IMR-90 (cell line): ENCODE results near the gene SF3A1. TPM values are rescaled to one million over a fixed set of nuclear protein-coding genes. Genes with fewer than 3 reads are reported as not detected.

Experiments used
- ATAC-seq: fragments of 200-7000 bp; cut with Tn5 transposase; 2 replicates; pipeline ENCODE4 v1.9.1; 2020; ENCODE audit warnings: low read depth, mild to moderate bottlenecking, moderate library complexity
- BruUV-seq: library from RNA; stranded (reverse); fragments of 400-500 nt; replicated peaks from 2 replicates; lab custom pipeline; 2021; lab: Mats Ljungman, UMichigan
- CTCF ChIA-PET: fragments of 300-600 bp; formaldehyde crosslinking; extraction: SDS; loops from one replicate; lab custom pipeline; 2021; ENCODE audit warnings: antibody characterized with exemption; lab: Yijun Ruan, JAX
- POLR2A ChIA-PET: fragments of 300-600 bp; sonication (Branson Sonifier 250); formaldehyde crosslinking; loops from one replicate; lab custom pipeline; 2022; ENCODE audit warnings: antibody characterized with exemption; ENCODE audit not compliant: unreplicated experiment; lab: Charles Lee
- DNase-seq: peaks from one replicate; pipeline ENCODE4 v3.0.0; 2013
- H2AFZ ChIP-seq: replicated peaks from 2 replicates; pipeline ENCODE3; 2013; ENCODE audit warnings: low read length, mild to moderate bottlenecking; ENCODE audit not compliant: poor library complexity
- H2AK5ac ChIP-seq: 2 replicates; pipeline ENCODE4 v1.6.1; 2013; ENCODE audit warnings: low read depth, low read length, inconsistent platforms
- H2AK9ac ChIP-seq: replicated peaks from 2 replicates; pipeline ENCODE3; 2013; ENCODE audit warnings: mild to moderate bottlenecking, low read depth, low read length, moderate library complexity; ENCODE audit not compliant: poor library complexity
- H2BK120ac ChIP-seq: 2 replicates; pipeline ENCODE4 v1.6.1; 2013; ENCODE audit warnings: low read depth, low read length, inconsistent platforms
- H2BK15ac ChIP-seq: 3 replicates; pipeline ENCODE4 v1.6.1; 2013; ENCODE audit warnings: low read depth, low read length, inconsistent platforms
- H2BK20ac ChIP-seq: 2 replicates; pipeline ENCODE4 v1.6.1; 2013; ENCODE audit warnings: low read depth, mild to moderate bottlenecking, inconsistent platforms, low read length, moderate library complexity
- H2BK5ac ChIP-seq: 2 replicates; pipeline ENCODE4 v1.6.1; 2013; ENCODE audit warnings: mild to moderate bottlenecking, low read depth, low read length, inconsistent platforms; ENCODE audit not compliant: poor library complexity, severe bottlenecking
- H3K14ac ChIP-seq: replicated peaks from 2 replicates; pipeline ENCODE4 v1.6.1; 2013; ENCODE audit warnings: low read depth, low read length, inconsistent platforms
- H3K18ac ChIP-seq: 2 replicates; pipeline ENCODE4 v1.6.1; 2013; ENCODE audit warnings: low read depth, low read length, control low read depth
- H3K23ac ChIP-seq: 2 replicates; pipeline ENCODE4 v1.6.1; 2013; ENCODE audit warnings: low read depth, low read length, inconsistent platforms
- H3K27ac ChIP-seq: 2 replicates; pipeline ENCODE4 v1.5.1; 2013; ENCODE audit warnings: mild to moderate bottlenecking, control low read depth, low read length; ENCODE audit not compliant: insufficient read depth
- H3K27me3 ChIP-seq: 2 replicates; pipeline ENCODE4 v1.6.1; 2013; ENCODE audit warnings: low read length; ENCODE audit not compliant: control insufficient read depth, insufficient read depth
- H3K36me3 ChIP-seq: 2 replicates; pipeline ENCODE4 v1.6.1; 2013; ENCODE audit warnings: low read length, mixed read lengths; ENCODE audit not compliant: control insufficient read depth, insufficient read depth
- H3K4ac ChIP-seq: 2 replicates; pipeline ENCODE4 v1.6.1; 2013; ENCODE audit warnings: low read depth, low read length, inconsistent platforms
- H3K4me1 ChIP-seq: 2 replicates; pipeline ENCODE4 v1.6.1; 2013; ENCODE audit warnings: low read length, mixed read lengths; ENCODE audit not compliant: control insufficient read depth, insufficient read depth
- H3K4me2 ChIP-seq: 2 replicates; pipeline ENCODE4 v1.6.1; 2013; ENCODE audit warnings: low read depth, mild to moderate bottlenecking, control low read depth, low read length, moderate library complexity
- H3K4me3 ChIP-seq: 2 replicates; pipeline ENCODE4 v1.5.1; 2013; ENCODE audit warnings: low read depth, mild to moderate bottlenecking, control low read depth, low read length, moderate library complexity; ENCODE audit not compliant: insufficient read depth
- H3K56ac ChIP-seq: 2 replicates; pipeline ENCODE4 v1.6.1; 2013; ENCODE audit warnings: low read length, inconsistent platforms; ENCODE audit not compliant: insufficient read depth; ENCODE audit errors: extremely low read depth
- H3K79me1 ChIP-seq, 2 experiments: 2 replicates each; pipeline ENCODE4 v1.6.1; 2013; ENCODE audit warnings: low read length in 2 of 2, inconsistent platforms in 1 of 2, low read depth in 1 of 2
- H3K9ac ChIP-seq: 2 replicates; pipeline ENCODE4 v1.6.1; 2013; ENCODE audit warnings: low read depth, low read length, control low read depth
- H3K9me1 ChIP-seq: 2 replicates; pipeline ENCODE4 v1.6.1; 2013; ENCODE audit warnings: low read length, inconsistent platforms; ENCODE audit not compliant: insufficient read depth
- H3K9me3 ChIP-seq: 2 replicates; pipeline ENCODE4 v1.6.1; 2013; ENCODE audit warnings: low read length; ENCODE audit not compliant: control insufficient read depth, insufficient read depth
- H4K20me1 ChIP-seq: 2 replicates; pipeline ENCODE4 v1.6.1; 2013; ENCODE audit warnings: low read length, inconsistent platforms; ENCODE audit not compliant: insufficient read depth
- H4K5ac ChIP-seq: 2 replicates; pipeline ENCODE4 v1.6.1; 2013; ENCODE audit warnings: mild to moderate bottlenecking, low read depth, low read length, control low read depth
- H4K8ac ChIP-seq, 2 experiments: 2 replicates each; pipeline ENCODE4 v1.6.1; 2013; ENCODE audit warnings: low read depth in 2 of 2, low read length in 2 of 2, control low read depth in 1 of 2, inconsistent platforms in 1 of 2
- H4K91ac ChIP-seq: 2 replicates; pipeline ENCODE4 v1.6.1; 2013; ENCODE audit warnings: low read depth, low read length, inconsistent platforms; ENCODE audit not compliant: insufficient read depth
- BHLHE40 ChIP-seq: fragments of 150-350 bp; IDR thresholded peaks from 2 replicates; pipeline ENCODE4 v1.6.1; 2016; ENCODE audit warnings: mild to moderate bottlenecking, low read depth, low read length
- CEBPB ChIP-seq: IDR thresholded peaks from 2 replicates; pipeline ENCODE4 v1.6.1; 2012; ENCODE audit warnings: low read depth, low read length, improper control_type of control experiment
- CTCF ChIP-seq: conservative IDR thresholded peaks from 2 replicates; pipeline ENCODE4 v1.5.1; 2012; ENCODE audit warnings: mild to moderate bottlenecking, low read depth, low read length, improper control_type of control experiment
- MAFK ChIP-seq: IDR thresholded peaks from 2 replicates; pipeline ENCODE4 v1.6.1; 2012; ENCODE audit warnings: low read depth, low read length, improper control_type of control experiment
- MXI1 ChIP-seq: IDR thresholded peaks from 2 replicates; pipeline ENCODE4 v1.6.1; 2012; ENCODE audit warnings: low read depth, mild to moderate bottlenecking, low read length, moderate library complexity, borderline replicate concordance
- NFE2L2 ChIP-seq: fragments of 150-350 bp; IDR thresholded peaks from 2 replicates; pipeline ENCODE4 v1.6.1; 2016; ENCODE audit warnings: low read depth, mild to moderate bottlenecking, low read length
- POLR2A ChIP-seq: IDR thresholded peaks from 2 replicates; pipeline ENCODE4 v1.6.1; 2012; ENCODE audit warnings: mild to moderate bottlenecking, low read depth, low read length
- RCOR1 ChIP-seq: IDR thresholded peaks from 2 replicates; pipeline ENCODE4 v1.6.1; 2012; ENCODE audit warnings: mild to moderate bottlenecking, low read length, improper control_type of control experiment; ENCODE audit not compliant: insufficient replicate concordance
- SMC3 ChIP-seq: fragments of 150-350 bp; IDR thresholded peaks from 2 replicates; pipeline ENCODE4 v1.6.1; 2016; ENCODE audit warnings: low read depth, mild to moderate bottlenecking, antibody characterized with exemption, low read length, moderate library complexity
- WGBS, 2 experiments: methylation state at CpG; one replicate each; pipeline versions ENCODE4 v1.1.5 to v1.1.7; 2013; ENCODE audit warnings: missing lambda C conversion rate in 2 of 2; ENCODE audit not compliant: insufficient read length in 1 of 2; ENCODE audit errors: extremely low coverage in 2 of 2; 5-methylcytosine and 5-hydroxymethylcytosine counted together
- dilution Hi-C: fragments of 300-500 bp; cut with HindIII; formaldehyde crosslinking; loops from one replicate; pipeline ENCODE4 v1.14.3; 2018; ENCODE audit warnings: low sequenced_read_pairs; ENCODE audit not compliant: unreplicated experiment
- in situ Hi-C: fragments of 300-500 bp; cut with MboI; formaldehyde crosslinking; loops from 3 replicates; pipeline ENCODE4 v1.14.3; 2019; ENCODE audit warnings: low sequenced_read_pairs, inconsistent platforms, mixed read lengths
- intact Hi-C: fragments of 100-400 bp; cut with micrococcal nuclease; formaldehyde crosslinking; loops from 2 replicates; pipeline ENCODE4 v1.10.0; 2022
- polyA plus RNA-seq, 3 experiments: library from polyadenylated mRNA; depleted of rRNA; stranded (reverse); fragments of >200 nt; gene quantifications; 2 replicates each; pipeline ENCODE4 v1.2.3, GENCODE V29; 2012; ENCODE audit warnings: low replicate concordance in 1 of 3
- total RNA-seq: library from RNA; depleted of rRNA; stranded (reverse); fragments of >200 nt; gene quantifications from 2 replicates; pipeline ENCODE4 v1.2.3, GENCODE V29; 2012
- TF ChIP-seq, protein P1 (sequence below): fragments of 150-350 bp; IDR thresholded peaks from 2 replicates; pipeline ENCODE4 v1.6.1; 2017; ENCODE audit warnings: mild to moderate bottlenecking, antibody characterized with exemption, low read length, low read depth

SF3A1 gene
- total and polyA plus RNA-seq, 2 of the 4 experiments (the other 2 are of a cell fraction), result 36.9 to 67.2 TPM

GRCh38 chr22:30397656-30398635 is 41.3 kb upstream of the SF3A1 start:
- no TSS peak for BruUV-seq

More at GRCh38 chr22:30397656-30398635, 41.3 kb upstream of the SF3A1 start:
- peak overlapping the region; percentile 72 for H3K4ac ChIP-seq
- H4K5ac ChIP-seq, result no peak overlapping the region
- no peak overlapping the region for H3K18ac ChIP-seq
- CTCF ChIA-PET, result interaction anchor here (0.6 kb wide), 1 partner anchor 26 kb away, joined by 5 read pairs; no protein-coding TSS in a partner anchor
- peaks cover 2% of the 10 kb centered on the region; the same call in 1 of the 2 replicates for H3K36me3 ChIP-seq
- H2BK15ac ChIP-seq, result no peak overlapping the region
- H4K91ac ChIP-seq, result peak overlapping the region; percentile 13
- peak overlapping the region; percentile 3; the same call in 1 of the 2 replicates for H3K27ac ChIP-seq
- peak overlapping the region; percentile 86 for H2AK5ac ChIP-seq
- peak overlapping the region; percentile 90 for H3K4me3 ChIP-seq
- TF ChIP-seq MAFK, result no peak
- TF ChIP-seq MXI1, result no peak
- TF ChIP-seq RCOR1, result no peak
- TF ChIP-seq CTCF, result no peak
- no peak for TF ChIP-seq BHLHE40
- TF ChIP-seq SMC3, result no peak
- TF ChIP-seq CEBPB, result no peak
- no peak for TF ChIP-seq POLR2A
- TF ChIP-seq, protein P1, sequence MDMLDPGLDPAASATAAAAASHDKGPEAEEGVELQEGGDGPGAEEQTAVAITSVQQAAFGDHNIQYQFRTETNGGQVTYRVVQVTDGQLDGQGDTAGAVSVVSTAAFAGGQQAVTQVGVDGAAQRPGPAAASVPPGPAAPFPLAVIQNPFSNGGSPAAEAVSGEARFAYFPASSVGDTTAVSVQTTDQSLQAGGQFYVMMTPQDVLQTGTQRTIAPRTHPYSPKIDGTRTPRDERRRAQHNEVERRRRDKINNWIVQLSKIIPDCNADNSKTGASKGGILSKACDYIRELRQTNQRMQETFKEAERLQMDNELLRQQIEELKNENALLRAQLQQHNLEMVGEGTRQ, result no peak
- TF ChIP-seq NFE2L2, result no peak
- ATAC-seq (peak; percentile 6), DNase-seq (no peak)
- H2AFZ ChIP-seq, result peak overlapping the region; percentile 94
- dilution Hi-C loops (no loop called here), intact Hi-C loops (no loop called here), in situ Hi-C loops (loop anchor here (10.0 kb wide), 2 partner anchors 87 to 293 kb away; no protein-coding TSS in a partner anchor)
- H3K4me1 ChIP-seq, result peaks cover 14% of the 10 kb centered on the region
- peak overlapping the region; percentile 97 for H3K14ac ChIP-seq
- H3K9me3 ChIP-seq, result no peaks in the 10 kb centered on the region
- no peaks in the 10 kb centered on the region for H3K27me3 ChIP-seq
- H2BK5ac ChIP-seq, result peak overlapping the region; percentile 6
- H2AK9ac ChIP-seq, result peak overlapping the region; percentile 89
- H3K56ac ChIP-seq, result 0 out of 2 replicates have a peak overlapping the region, but pooled peaks have one; percentile 57
- POLR2A ChIA-PET, result interaction anchor here (1.2 kb wide), 1 partner anchor 26 kb away, joined by 3 read pairs; no protein-coding TSS in a partner anchor
- peak overlapping the region; percentile 97 for H3K23ac ChIP-seq
- WGBS, 2 experiments, result 40% methylated on average over 1 of the region's 11 CpGs; no CpG with 5 or more reads in 1 of the 2 experiments
- peak overlapping the region; percentile 94 for H3K4me2 ChIP-seq
- peak overlapping the region in 1 of 2 experiments; percentile 40; a peak in 1 of 4 replicates for H4K8ac ChIP-seq
- peaks cover 13% of the 10 kb centered on the region for H3K9me1 ChIP-seq
- peaks cover 21 to 38% of the 10 kb centered on the region in 2 experiments for H3K79me1 ChIP-seq
- peak overlapping the region; percentile 24; the same call in 1 of the 2 replicates for H2BK20ac ChIP-seq
- peak overlapping the region; percentile 84 for H3K9ac ChIP-seq
- peaks cover 16% of the 10 kb centered on the region for H4K20me1 ChIP-seq
- peak overlapping the region; percentile 52 for H2BK120ac ChIP-seq
